Heart right ventricle (tissue), 16 donors: ENCODE data around the gene CD40LG. TPM values are rescaled to one million over a fixed set of nuclear protein-coding genes. Genes with fewer than 3 reads are reported as not detected.

Experiments used
- ATAC-seq, 8 donors: fragments of 200-7000 bp; cut with Tn5 transposase; one replicate each; pipeline ENCODE4 v1.9.1; 2020; ENCODE audit warnings: mild to moderate bottlenecking in 8 of 8, moderate library complexity in 8 of 8, moderate number of reproducible peaks in 1 of 8
- DNase-seq, 2 donors: peaks; one replicate each; pipeline ENCODE4 v3.0.0-alpha.2; 2020
- H3K27ac ChIP-seq, 10 donors: fragments of 200-600 bp; sonication (generic) in 2 of 10; one replicate each; pipeline versions ENCODE4 v1.5.0 to v1.8.0; 2020 to 2022; ENCODE audit warnings: mild to moderate bottlenecking in 3 of 10
- H3K27me3 ChIP-seq, 7 donors: fragments of 200-600 bp; one replicate each; pipeline ENCODE4 v1.8.0; 2021 to 2022; ENCODE audit warnings: mild to moderate bottlenecking in 2 of 7
- H3K36me3 ChIP-seq, 9 donors: fragments of 200-600 bp; sonication (generic) in 1 of 9; one replicate each; pipeline versions ENCODE4 v1.5.0 to v1.8.0; 2020 to 2022; ENCODE audit warnings: mild to moderate bottlenecking in 2 of 9
- H3K4me1 ChIP-seq, 9 donors: fragments of 200-600 bp; sonication (generic) in 1 of 9; one replicate each; pipeline versions ENCODE4 v1.5.0 to v1.8.0; 2020 to 2022; ENCODE audit warnings: mild to moderate bottlenecking in 4 of 9
- H3K4me3 ChIP-seq, 10 donors: fragments of 200-600 bp; sonication (generic) in 2 of 10; one replicate each; pipeline versions ENCODE4 v1.5.0 to v1.8.0; 2020 to 2022; ENCODE audit warnings: mild to moderate bottlenecking in 7 of 10, moderate library complexity in 2 of 10
- H3K9me3 ChIP-seq, 11 donors: fragments of 200-600 bp in 10 of 11; sonication (generic) in 2 of 11; one replicate each; pipeline versions ENCODE4 v1.5.0 to v1.8.0; 2013 to 2022; ENCODE audit warnings: mild to moderate bottlenecking in 2 of 11, control low read depth in 1 of 11, moderate library complexity in 1 of 11
- CTCF ChIP-seq, 9 donors: fragments of 200-600 bp; sonication (generic) in 2 of 9; IDR thresholded peaks; one replicate each; pipeline versions ENCODE4 v1.5.0 to v1.8.0; 2021 to 2022; ENCODE audit warnings: antibody characterized with exemption in 9 of 9, mild to moderate bottlenecking in 5 of 9, moderate library complexity in 1 of 9
- WGBS, 2 donors: extraction: QIAGEN DNeasy Blood & Tissue Kit; methylation state at CpG; one replicate each; pipeline ENCODE4 v1.1.7; 2013; ENCODE audit warnings: inconsistent platforms in 1 of 2; 5-methylcytosine and 5-hydroxymethylcytosine counted together
- intact Hi-C, 10 donors: fragments of 100-400 bp; cut with DNase I; formaldehyde crosslinking; loops; one replicate each; pipeline versions ENCODE4 v1.11.1 to v1.14.2; 2022
- polyA plus RNA-seq, 2 donors: library from polyadenylated mRNA; stranded (reverse); fragments of 200-250 nt; gene quantifications; one replicate each; pipeline ENCODE4 v1.2.3, GENCODE V29; 2013
- total RNA-seq, 10 donors: library from RNA; stranded (reverse); fragmentation: NEBNext Ultra II Directional in 3 of 10; extraction: Animal tissue kit (Norgen Biotek cat#: 25700) in 3 of 10; gene quantifications; one replicate each; pipeline versions ENCODE4 v1.2.1 to v1.2.4, GENCODE V29; 2021 to 2023
- donor health status: Arrhythmogenic right ventricular cardiomyopathy.
- donor health status: ischemic (EF 13 %, LVEDD 7.1; RV severe dilation, severe dysfunction).
- donor health status: healthy with polysubstance abuse.
- donor health status: DM: no; HTN: yes; CAD: no.
- donor health status: DM: no; HTN: no; CAD: no.
- donor health status: ischemic (EF 25% LVEDD 6.9; RV normal size, moderate dysfunction).
- donor health status: ischemic (EF 25% LVEDD 5.7; RV mildly dilated, moderate dysfunction).
- donor health status: healthy.
- donor health status: DM: yes; HTN: yes; CAD: no.
- donor health status: Ischemic cardiomyopathy.
- donor health status: ischemic (EF 35%, LVEDD 5.7; RV mildly dilated, moderate dysfunction).
- donor health status: nonischemic (EF 11% LVEDD 7.7; RV severe dilation, severe dysfunction).
- donor health status: DM: yes; HTN: yes; CAD: no.
- donor health status: PGD.
- donor health status: ischemic (EF 29% LVEDD 5.4; RV normal size, mild dysfunction).
- donor health status: nonischemic (EF 23%, LVEDD 6.1; RV moderate dilation, normal function).

Gene CD40LG
- total and polyA plus RNA-seq, 12 donors = 0.06 to 0.67 (median 0.24) TPM; not detected in 7

- H3K36me3 ChIP-seq = no peaks in the 10 kb centered on the region
- H3K4me3 ChIP-seq = no peak overlapping the region
- no peak overlapping the region for H3K27ac ChIP-seq
- no peak for DNase-seq
- no peak for ATAC-seq
- intact Hi-C loops = no loop called here
- H3K9me3 ChIP-seq = no peaks in the 10 kb centered on the region
- no peaks in the 10 kb centered on the region for H3K4me1 ChIP-seq
- TF ChIP-seq CTCF (IDR thresholded peaks at IDR 0.05) = no peak
- WGBS, 2 donors = 81% methylated on average over 6 of the region's 6 CpGs
- H3K27me3 ChIP-seq = peaks cover 0 to 30% (median 0%) of the 10 kb centered on the region in 7 donors
Measured at GRCh38 chrX:136635235-136635634, 12.7 kb upstream of the CD40LG start.

- no peaks in the 10 kb centered on the region for H3K9me3 ChIP-seq
- H3K4me1 ChIP-seq = no peaks in the 10 kb centered on the region
- no peaks in the 10 kb centered on the region for H3K36me3 ChIP-seq
- DNase-seq (no peak), ATAC-seq (no peak)
- 13 to 30% methylated on average over 3 of the region's 3 CpGs for WGBS, 2 donors
- no peak for TF ChIP-seq CTCF (IDR thresholded peaks at IDR 0.05)
- intact Hi-C loops = no loop called here
- no peak overlapping the region for H3K27ac ChIP-seq
- peaks cover 0 to 30% (median 0%) of the 10 kb centered on the region in 7 donors for H3K27me3 ChIP-seq
- H3K4me3 ChIP-seq = no peak overlapping the region
Measured at GRCh38 chrX:136636121-136636520, 11.8 kb upstream of the CD40LG start.

- H3K9me3 ChIP-seq = no peaks in the 10 kb centered on the region
- intact Hi-C loops = no loop called here
- no peaks in the 10 kb centered on the region for H3K4me1 ChIP-seq
- TF ChIP-seq CTCF (IDR thresholded peaks at IDR 0.05) = no peak
- peak overlapping the region in 1 of 10 donors; percentile 36 for H3K27ac ChIP-seq
- ATAC-seq = no peak
- peaks cover 0 to 35% (median 0%) of the 10 kb centered on the region in 7 donors for H3K27me3 ChIP-seq
- no peak for DNase-seq
- H3K4me3 ChIP-seq = no peak overlapping the region
- H3K36me3 ChIP-seq = no peaks in the 10 kb centered on the region
- 74 to 83% methylated on average over 8 of the region's 8 CpGs for WGBS, 2 donors
Measured at GRCh38 chrX:136639506-136640176, 8.3 kb upstream of the CD40LG start.

- H3K36me3 ChIP-seq = no peaks in the 10 kb centered on the region
Measured at GRCh38 chrX:136643243-136643642, 4.7 kb upstream of the CD40LG start.

More at GRCh38 chrX:136643243-136643642, 4.7 kb upstream of the CD40LG start:
- Histone ChIP-seq H3K4me3 (no peak overlapping the region), H3K27me3 (peaks cover 0 to 22% (median 0%) of the 10 kb centered on the region in 7 donors), H3K27ac (no peak overlapping the region), H3K4me1 (no peaks in the 10 kb centered on the region), H3K9me3 (no peaks in the 10 kb centered on the region)
- intact Hi-C loops = no loop called here
- ATAC-seq (no peak), DNase-seq (no peak)
- no peak for TF ChIP-seq CTCF (IDR thresholded peaks at IDR 0.05)
- WGBS, 2 donors = 68 to 73% methylated on average over 1 of the region's 1 CpG
